GM10847 (cell line): ENCODE results near the gene SLC35A5.

ENCODE experiments used
- POLR2A ChIP-seq: IDR thresholded peaks from 2 replicates; pipeline ENCODE4 v1.6.1; 2011; ENCODE audit not compliant: insufficient read length; ENCODE audit errors: extremely low read depth

The SLC35A5 gene

GRCh38 chr3:112610121-112610520 is 48.3 kb downstream of the SLC35A5 start:
- TF ChIP-seq POLR2A = no peak

DNA sequence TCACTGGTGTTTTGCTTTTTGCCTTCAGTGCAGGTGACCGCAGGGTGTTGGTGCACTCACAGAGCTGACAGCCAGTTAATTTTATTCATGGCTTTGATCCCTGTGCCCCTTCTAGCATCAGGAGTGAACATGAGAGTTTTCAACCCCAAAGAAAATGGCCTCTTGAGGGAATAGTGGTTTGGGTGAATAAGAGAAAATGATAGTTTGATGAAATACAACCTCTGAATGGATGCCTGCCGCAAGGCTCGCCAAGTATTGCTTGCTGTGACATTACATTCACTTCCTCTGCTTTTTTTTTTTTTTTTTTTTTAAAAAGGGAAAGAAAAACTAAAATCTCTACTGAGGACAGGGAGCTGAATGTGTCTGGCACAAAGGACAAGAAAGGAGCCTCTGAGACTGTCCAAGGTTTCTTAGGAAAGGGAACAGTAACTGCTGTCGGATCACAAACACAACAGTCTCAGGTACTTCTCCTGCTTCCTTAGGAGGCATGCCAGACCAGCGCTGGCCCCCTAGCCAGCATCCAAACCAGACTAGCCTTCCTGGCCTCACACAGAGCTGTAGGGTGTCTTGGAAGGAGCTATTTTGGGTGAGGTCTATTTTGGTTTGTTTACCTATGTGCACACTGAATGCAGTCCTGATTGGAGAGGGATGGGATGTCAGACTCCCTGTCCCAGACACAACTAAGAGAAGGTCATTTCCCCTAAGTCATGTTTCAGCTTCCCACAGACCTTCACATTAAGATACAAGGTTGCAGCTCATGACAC is 50.1 kb downstream of the SLC35A5 start:
- TF ChIP-seq POLR2A = no peak

- TF ChIP-seq POLR2A = no peak
These were observed 54.3 kb downstream of the SLC35A5 start for GRCh38 chr3:112615989-112616731.

DNA sequence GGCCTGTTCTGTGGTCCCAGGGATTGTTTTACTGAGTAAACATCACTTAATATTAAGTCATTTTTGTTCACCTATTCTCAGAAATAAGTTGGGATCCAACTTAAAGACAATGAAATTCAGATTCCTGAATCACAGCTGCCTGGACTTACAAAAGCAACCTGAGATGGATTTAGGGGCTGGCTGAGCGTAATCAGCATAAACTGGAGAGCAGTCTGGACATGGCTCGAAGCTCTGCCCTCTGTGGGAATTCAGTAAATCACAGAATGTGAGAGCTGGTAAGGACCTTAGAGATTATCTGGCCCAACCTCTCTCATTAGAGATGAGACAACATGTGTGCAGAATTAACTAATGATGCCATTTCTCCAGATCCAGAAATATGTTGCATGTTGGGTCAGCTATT is 55.4 kb downstream of the SLC35A5 start:
- TF ChIP-seq POLR2A = no peak

GRCh38 chr3:112619295-112619694 is 57.5 kb downstream of the SLC35A5 start:
- TF ChIP-seq POLR2A = no peak

DNA sequence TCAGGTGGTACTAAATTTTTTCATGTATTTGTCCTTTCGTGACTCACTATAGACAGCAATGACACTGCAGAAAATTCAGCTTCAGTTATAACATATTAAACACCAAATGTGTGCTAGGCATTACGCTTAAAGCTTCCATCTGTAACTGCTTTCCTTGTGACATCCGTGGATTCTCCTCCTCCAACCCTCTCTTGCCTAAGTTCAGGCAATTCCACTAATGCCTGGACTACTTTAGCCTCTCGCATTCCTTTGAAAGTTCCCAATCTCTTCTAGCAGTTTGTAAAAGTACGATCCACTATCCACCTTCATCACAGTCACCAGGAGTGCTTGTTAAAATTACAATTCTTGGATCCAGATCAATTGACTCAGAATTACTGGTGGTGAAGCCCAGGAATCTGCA is 61.4 kb downstream of the SLC35A5 start:
- no peak for TF ChIP-seq POLR2A

- TF ChIP-seq POLR2A = no peak
These were observed 61.9 kb downstream of the SLC35A5 start for GRCh38 chr3:112623717-112624116.

GRCh38 chr3:112627419-112627818 is 65.6 kb downstream of the SLC35A5 start:
- TF ChIP-seq POLR2A = no peak

DNA sequence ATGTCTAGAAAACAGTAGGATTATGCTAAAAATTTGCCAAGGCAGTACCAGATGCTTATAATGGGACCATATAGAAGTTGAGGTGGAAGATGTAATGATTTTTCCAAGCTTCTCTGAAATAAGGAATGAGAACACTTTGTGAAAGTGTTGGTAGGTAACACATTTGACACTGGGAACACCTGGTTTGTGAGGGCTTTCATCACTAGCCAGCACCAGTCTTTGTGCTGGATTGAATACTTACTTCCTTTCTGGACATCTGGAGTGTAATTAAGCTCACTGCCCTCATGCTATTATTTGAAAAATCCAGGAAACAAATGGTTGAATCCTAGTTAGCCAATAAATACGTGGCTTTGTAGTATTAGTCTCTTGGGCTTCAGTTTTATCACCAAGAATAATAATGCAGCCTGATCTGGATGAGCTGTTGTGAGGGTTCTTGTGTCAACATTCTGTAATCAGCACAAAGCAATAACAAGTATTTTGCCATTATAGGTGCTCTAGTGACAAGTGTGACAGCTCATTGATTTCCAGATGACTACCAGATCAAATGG is 66.1 kb downstream of the SLC35A5 start:
- TF ChIP-seq POLR2A = no peak

- no peak for TF ChIP-seq POLR2A
These were observed 67.6 kb downstream of the SLC35A5 start for GRCh38 chr3:112629425-112629824.

DNA sequence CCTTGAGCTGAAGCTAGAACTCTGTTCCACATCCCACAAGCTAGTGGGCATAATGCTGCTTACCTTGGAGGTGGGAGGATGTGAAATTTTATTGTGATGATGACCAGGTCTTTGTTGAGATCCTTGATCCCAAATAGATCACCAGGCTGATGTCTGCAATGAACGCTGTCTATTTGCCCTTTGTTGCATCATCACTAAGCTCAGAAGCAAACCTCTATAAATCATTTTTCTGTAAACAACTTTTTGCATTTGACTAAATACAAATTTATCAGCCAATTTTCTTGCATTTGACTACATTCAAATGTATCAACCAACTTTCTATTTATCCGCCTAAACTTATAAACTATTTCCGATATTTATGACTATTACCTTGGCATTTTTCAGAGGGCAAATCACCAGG is 69.4 kb downstream of the SLC35A5 start:
- TF ChIP-seq POLR2A = no peak

DNA sequence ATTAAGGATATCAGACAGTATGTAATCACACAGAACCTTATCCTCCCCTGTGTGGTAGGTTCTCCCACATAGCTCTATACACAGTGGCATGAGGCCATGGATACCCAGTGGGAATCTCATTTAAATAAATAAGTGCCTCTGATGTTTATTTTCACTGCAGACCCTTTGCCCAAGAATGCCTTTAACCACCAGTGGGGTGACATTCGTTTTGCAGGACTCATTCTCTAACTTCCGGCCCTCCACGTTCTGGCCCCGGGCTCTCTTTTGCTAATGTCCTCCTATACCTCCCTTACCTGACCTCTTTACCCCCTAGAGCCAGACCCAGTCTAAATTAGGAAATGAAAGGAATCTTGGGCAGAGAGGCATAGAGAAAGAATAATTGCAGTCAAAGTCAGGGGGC is 70.8 kb downstream of the SLC35A5 start:
- TF ChIP-seq POLR2A = no peak

- no peak for TF ChIP-seq POLR2A
These were observed 71.3 kb downstream of the SLC35A5 start for GRCh38 chr3:112633191-112633590.

DNA sequence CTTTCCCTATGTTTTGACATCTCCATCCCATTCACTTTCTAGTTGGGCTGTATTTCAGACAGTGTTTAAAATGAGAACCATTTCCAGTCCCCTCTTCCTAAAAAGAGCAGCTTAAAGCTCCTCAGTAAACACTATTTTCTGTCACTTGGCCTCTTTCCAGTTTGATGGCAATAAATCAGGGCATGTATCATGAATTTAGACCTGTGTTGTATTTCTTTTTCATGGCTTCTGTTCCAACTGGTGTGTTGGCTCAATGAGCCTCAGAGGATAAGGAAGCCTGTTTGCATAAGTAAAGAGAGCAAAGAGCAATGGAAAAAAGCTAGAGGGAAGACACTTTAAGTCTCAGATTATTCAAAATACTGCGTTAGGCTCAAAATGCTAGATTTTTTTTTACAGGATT is 71.9 kb downstream of the SLC35A5 start:
- TF ChIP-seq POLR2A = no peak

DNA sequence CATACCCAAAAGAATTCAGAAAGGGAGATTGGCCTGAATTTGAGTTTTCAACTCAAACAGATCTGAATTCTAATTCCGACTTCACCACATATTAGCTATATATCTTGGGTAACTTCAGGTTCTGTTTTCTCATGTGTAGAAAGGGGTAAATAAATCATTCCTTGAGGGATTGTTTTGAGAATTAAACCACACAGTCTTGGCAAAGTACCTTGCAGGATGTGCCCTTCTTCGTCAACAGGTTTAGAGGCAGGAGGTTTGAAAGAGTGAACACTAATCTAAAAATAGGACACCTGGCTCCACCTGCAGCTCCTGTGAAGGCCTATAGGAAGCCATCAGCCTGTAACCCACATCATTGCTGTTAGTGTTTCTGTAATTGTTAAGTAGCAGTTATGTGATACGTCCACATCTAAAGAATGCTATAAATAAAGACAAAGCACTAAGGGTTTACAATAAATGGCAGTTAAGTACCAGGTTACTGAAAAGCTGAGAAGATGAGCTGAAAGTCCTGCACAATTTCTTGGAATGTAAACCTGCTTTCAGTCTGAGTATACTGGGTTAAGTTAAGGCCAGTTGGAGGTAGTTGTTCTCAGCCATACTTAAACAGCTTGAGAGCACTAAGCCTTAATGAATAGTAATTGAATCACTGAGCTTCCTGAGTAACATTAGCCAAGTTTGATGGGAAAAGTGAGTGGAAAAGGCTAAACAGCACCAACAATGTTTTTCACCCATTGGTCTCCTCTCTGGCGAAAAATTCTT is 73.1 kb downstream of the SLC35A5 start:
- TF ChIP-seq POLR2A = no peak
